ENCODE measurements around the gene TIE1.

- no peak for TF ChIP-seq CTCF (IDR thresholded peaks at IDR 0.05)
- TF ChIP-seq POLR2A (IDR thresholded peaks at IDR 0.05) = no peak
These were observed 29.3 kb upstream of the TIE1 start for GRCh38 chr1:43271186-43272118.
